Stromal cell of bone marrow (primary cell): ENCODE data around the gene TMEM191C.
"Not testable (repeated sequence)": the region's sequence is repeated elsewhere in the genome, so short reads cannot be mapped to it uniquely, and the experiment has no call there.

Experiments
- DNase-seq: peaks from one replicate; pipeline ENCODE4 v3.0.0-alpha.2; 2012; ENCODE audit warnings: low read depth

TMEM191C gene

GRCh38 chr22:21446128-21446826 is 20.9 kb upstream of the TMEM191C start:
- DNase-seq = no peak

GRCh38 chr22:21446827-21447690 is 20.1 kb upstream of the TMEM191C start:
- DNase-seq = no peak

GRCh38 chr22:21447694-21448402 is 19.3 kb upstream of the TMEM191C start:
- no peak for DNase-seq

DNA sequence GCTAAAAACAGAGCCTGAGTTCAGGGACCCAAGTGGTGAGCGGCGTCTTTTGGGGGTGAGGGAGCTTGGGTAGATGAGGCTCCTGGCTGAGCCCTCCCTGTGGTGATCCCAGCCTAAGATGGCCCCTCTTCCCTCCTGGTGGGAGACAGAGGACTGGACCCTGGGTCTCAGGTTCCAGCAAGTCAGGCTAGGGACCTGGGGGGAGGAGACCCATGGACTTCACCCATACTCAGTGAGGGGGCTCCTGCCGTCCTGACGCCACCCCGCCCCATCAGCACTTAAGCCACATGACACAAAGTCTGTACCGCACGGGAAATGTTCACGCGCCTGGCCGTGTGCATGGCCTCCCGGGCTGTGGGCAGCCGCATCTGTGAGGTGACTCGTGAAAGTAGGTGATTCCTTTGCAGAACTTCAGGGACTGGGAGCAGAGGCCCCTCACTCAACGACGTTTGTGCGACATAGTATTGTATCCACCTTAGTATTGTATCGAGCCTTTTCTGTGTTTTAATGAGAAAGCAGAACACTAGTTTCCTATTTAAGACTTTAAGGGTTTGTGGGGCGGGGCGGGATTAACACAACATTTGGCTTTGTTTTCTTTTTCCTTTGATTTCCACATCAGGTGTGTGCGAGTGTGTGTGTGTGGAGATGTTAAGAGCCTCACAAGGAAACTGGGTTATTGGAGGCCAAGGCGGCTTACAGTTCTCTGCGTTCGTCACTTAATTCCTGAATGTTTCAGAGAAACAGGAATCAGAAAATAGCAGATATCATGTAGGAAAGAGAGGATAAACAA is 18.4 kb upstream of the TMEM191C start:
- no peak for DNase-seq

GRCh38 chr22:21449531-21450319 is 17.5 kb upstream of the TMEM191C start:
- DNase-seq = no peak

- DNase-seq = no peak
Observed at GRCh38 chr22:21450320-21450831, 16.8 kb upstream of the TMEM191C start.

DNA sequence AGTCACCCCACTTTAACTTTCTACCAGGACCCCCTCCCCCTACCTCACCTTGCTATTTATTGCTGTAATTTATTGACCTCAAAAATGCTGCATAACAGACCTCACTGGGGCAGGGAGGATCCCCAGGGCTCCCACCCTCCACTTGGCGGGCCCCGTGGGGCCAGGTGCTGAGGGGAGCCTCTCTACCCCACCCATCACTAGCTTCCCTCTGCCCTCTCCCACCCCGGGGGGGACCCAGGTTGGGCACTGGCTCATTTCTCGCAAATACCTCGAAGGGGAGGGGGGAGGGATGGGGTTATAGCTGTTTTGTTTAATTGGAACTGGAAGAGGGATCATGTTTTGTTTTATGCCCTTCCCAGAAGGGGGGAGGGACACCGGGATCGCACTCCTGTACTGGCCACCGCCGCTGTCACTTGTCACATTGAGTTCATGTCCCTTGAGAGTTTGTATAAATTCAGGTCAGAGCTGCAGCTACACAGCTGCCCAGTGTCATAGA is 16.3 kb upstream of the TMEM191C start:
- no peak for DNase-seq

DNA sequence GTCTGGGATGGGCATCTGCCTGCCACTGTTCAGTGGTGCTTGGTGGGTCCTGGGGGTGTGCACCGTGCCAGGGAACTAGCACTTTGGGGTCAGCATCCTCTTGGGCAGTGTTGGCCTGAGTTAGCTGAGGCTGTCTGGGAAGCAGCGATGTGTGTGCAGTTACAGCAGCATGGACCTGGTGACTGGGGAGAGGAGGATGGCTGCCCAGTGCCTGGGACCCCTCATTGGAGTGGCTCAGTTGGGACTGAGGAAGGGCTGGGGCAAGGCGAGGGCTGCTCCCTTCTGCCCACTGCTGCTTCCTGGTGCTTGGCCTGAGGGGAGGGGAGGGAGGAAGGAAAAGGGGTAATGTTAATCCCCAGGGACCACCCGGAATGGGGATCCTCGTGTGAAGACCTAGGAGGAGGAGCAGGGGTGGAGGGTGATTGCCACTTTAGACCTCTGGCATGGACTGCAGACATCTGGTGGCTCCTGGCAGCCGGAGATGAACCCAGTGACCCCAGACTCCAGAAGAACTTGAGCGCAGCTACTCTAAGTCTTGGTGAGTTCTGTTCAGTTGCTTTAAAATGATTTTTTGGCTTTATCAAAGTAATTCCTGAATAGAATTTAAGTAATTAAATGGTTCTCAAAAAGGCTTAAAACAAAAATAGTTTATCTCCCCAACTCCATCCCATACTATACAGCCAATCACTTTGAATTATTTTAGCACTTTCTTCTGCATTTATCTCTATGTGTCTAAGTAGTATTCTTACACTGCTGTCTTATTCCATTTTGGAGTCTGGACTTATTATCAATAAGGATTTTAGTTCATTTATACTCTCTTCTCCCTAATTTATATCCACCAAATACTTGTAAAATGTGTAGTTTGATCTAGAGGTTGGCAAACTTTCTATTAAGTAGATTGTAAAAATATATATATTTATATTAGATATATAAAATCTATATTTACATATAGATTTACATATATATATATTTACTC is 15.4 kb upstream of the TMEM191C start:
- DNase-seq = no peak

GRCh38 chr22:21452666-21453065 is 14.5 kb upstream of the TMEM191C start:
- DNase-seq = not testable (repeated sequence)

GRCh38 chr22:21454998-21455333 is 12.2 kb upstream of the TMEM191C start:
- DNase-seq = not testable (repeated sequence)

DNA sequence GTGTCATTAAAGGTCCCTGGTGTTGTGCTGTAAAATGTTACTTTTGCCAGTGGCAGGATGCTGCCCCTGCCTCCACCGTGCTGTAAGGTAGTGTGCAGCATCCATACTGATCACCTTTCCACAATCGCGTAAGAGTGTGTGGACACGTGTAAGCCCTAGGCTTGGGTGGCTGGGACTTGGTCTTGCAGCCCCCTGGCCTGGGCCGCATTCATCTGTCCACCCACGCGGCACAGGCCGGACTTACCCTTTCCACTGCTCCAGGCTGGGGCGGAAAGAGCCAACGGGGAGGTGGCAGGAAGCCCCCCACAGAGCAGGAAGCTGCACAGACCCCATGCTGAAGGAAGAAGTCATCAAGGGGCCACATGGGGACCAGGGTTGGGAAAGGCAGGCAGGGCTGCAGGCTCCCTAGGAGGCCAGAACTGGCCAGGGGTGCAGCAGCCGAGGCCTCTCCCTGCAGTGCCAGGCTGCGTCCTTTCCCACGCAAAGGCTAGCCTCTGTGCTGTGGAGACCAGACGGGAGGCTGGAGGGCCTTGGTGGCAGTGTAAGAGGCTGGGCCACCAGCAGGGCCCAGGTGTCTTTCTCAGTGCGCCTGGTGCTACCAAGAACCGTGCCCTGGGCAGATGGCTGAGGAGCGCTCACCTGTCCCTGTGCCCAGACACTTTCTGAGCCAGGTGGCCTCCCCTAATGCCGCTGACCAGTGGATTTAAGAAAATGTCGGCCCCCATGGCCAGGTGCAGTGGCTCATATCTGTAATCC is 11.7 kb upstream of the TMEM191C start:
- no peak for DNase-seq

DNA sequence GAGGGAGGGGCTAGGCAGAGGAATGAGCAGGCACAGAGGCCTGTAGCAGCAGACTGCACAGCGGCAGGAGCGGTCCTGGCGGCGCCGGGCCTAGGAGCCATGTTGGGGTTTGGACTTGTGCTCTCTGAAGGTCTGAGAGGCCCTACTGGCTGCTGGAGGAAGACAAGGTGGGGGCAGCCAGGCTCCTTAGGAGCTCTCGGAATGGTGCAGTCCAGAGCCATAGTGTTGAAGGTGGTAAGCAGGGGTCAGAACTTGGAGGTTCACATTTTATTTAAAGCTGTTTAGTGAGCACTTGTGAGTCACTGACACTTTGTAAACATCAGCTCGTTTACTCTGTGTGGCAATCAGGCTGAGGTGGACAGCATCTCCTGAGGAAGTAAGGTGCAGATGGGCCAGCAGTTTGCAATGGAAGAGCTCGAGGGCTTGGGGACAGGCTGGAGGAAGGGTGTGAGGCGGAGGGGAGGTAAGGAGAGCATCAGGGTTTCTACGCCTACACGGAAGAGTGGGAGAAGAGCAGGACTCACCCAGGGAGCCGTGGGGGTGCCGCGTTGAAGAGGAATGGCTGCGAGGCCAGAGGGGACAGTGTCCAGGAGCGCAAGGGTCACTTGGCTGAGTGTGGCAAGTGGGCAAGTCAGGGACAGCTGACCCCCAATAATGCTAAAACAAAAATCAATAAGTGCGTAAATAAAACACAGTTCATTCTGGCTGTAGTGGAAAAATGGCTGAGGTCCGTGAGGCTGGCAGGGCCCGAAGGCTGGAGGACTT is 10.0 kb upstream of the TMEM191C start:
- DNase-seq = no peak

- DNase-seq = not testable (repeated sequence)
Observed at GRCh38 chr22:21462672-21463071, 4.5 kb upstream of the TMEM191C start.

DNA sequence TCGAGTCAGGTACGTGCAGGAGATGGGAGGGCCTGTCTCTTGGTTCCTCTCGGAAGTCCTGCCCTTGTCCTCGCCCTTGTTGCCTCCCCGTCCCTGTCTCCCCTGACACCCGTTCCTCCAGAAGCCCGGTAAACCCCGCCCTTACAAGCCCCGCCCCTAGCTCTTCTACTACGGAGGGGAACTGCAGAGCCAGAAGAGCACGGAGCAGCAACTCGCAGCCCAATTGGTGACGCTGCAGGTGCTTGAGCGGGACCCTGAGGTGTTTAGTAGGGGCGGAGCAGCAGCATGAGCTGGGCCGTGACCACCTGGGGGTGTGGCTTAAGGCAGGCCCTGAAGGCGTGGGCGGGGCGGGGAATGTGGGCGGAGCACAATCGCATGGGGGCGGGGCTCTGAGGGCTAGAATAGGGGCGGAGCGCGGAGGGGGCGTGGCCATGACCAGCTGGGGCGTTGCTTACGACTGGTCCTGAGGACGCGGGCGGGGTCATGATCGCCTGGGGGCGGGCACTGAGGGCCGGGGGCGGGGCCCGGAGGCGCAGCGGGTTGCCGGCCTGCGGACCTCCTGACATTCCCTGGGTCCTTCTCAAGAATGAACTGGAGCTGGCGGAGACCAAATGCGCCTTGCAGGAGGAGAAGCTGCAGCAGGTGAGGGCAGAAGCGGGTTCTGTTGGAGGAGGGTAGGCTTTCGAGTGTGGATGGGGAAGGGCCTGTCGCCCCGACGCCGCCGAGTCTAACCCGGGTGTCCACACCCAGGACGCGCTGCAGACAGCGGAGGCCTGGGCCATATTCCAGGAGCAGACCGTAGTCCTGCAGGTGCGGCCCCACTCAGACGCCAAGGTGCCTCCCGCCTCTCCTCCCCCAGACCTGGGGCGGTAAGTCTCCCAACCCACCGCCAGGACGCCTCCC is 1.3 kb downstream of the TMEM191C start:
- DNase-seq = peak; percentile 16

DNA sequence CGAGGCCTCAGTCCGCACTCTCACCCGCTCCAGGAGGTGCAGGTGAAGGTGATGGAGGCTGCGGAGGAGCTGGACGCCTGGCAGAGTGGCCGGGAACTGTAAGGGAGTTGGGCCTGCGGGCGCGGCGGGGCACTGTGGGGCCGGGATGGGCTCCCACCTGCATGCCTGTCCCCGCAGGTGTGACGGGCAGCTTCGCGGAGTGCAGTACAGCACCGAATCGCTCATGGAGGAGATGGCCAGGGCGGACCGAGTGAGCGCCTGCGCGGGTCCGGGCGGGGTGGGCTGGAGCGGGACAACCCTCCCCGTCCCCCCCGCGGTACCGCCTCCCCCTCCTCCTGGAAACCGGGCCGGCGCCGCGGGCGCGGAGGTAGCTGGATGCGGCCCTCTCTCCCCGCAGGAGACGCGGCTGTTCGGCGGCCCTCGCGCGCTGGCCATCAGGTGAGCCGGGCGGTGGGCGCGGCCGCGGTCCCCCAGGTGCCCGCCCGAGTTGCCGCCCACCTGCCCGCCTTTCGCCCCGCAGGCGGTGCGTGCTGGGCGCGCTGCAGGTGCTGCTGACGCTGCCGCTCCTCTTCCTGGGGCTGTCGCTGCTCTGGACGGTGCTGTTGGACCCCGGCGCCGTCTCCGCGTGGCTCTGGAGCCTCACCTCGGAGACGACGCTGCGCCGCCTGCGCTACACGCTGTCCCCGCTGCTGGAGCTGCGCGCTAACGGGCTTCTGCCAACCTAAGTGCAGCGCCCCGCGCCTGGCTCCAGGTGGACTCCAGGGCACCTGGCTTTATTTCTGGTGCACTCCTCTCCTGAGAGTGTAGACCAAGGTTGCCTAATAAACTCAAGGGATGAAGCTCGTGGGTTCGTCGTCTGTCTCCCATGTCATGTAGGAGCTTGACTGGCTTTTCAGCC is 2.2 kb downstream of the TMEM191C start:
- not testable (repeated sequence) for DNase-seq

DNA sequence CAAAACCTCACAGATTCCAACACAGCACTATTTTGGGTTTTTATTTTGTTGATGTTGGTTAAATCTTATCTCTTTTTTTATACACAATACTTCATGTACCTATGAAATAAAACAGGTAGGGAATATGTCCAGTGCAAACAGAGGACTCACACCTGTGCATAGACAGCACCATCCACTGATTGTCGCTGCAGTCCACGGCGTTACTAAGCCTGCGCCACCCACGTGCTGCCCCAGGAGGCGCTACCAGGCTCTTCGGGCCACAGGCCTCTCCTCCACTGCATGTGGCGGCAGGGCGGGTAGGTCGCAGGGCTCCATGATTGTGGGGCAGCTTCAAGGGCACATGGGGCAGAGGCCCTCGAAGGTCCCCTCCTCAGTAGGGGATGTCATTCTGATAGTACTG is 5.8 kb downstream of the TMEM191C start:
- not testable (repeated sequence) for DNase-seq
